Effector memory CD8-positive, alpha-beta T cell (primary cell): Measurements from ENCODE around the gene AKR1D1.
A peak's percentile ranks its signal among the peaks of the same experiment; 100 is the strongest.

Experiments
- ATAC-seq: fragments of 150-1000 bp; cut with Tn5 transposase; replicated peaks from 2 replicates; pipeline ENCODE4 v1.10.0; 2021; ENCODE audit warnings: mild to moderate bottlenecking, moderate library complexity
- DNase-seq, 3 experiments: peaks; one replicate each; pipeline ENCODE4 v3.0.0; 2021
- H3K27ac Mint-ChIP-seq, 2 donors: one replicate each; pipeline ENCODE4 v1.8.0; 2022; ENCODE audit warnings: mild to moderate bottlenecking in 2 of 2, mixed read lengths in 2 of 2, moderate library complexity in 2 of 2
- H3K27me3 Mint-ChIP-seq, 2 donors: one replicate each; pipeline ENCODE4 v1.8.0; 2022; ENCODE audit warnings: mixed read lengths in 2 of 2
- H3K36me3 Mint-ChIP-seq: one replicate; pipeline ENCODE4 v1.8.0; 2022; ENCODE audit warnings: mild to moderate bottlenecking, moderate library complexity, mixed read lengths; ENCODE audit not compliant: insufficient read depth
- H3K4me1 Mint-ChIP-seq, 2 donors: one replicate each; pipeline ENCODE4 v1.8.0; 2022; ENCODE audit warnings: low read depth in 2 of 2, mixed read lengths in 2 of 2
- H3K4me3 Mint-ChIP-seq, 2 donors: one replicate each; pipeline ENCODE4 v1.8.0; 2022; ENCODE audit warnings: mild to moderate bottlenecking in 2 of 2, mixed read lengths in 2 of 2, moderate library complexity in 2 of 2
- H3K9me3 Mint-ChIP-seq, 2 donors: one replicate each; pipeline ENCODE4 v1.8.0; 2022; ENCODE audit warnings: mixed read lengths in 2 of 2

AKR1D1 gene

GRCh38 chr7:138105221-138105620, 29.0 kb downstream of the AKR1D1 start:
- Mint-ChIP-seq H3K27ac (no peak overlapping the region), H3K4me1 (no peaks in the 10 kb centered on the region), H3K4me3 (no peak overlapping the region), H3K27me3 (peaks cover 17 to 20% of the 10 kb centered on the region in 2 donors), H3K9me3 (no peaks in the 10 kb centered on the region), H3K36me3 (peaks cover 3% of the 10 kb centered on the region)
- ATAC-seq (no peak), DNase-seq (no peak)

- DNase-seq (no peak), ATAC-seq (no peak)
- Mint-ChIP-seq H3K27ac (no peak overlapping the region), H3K36me3 (no peaks in the 10 kb centered on the region), H3K4me3 (no peak overlapping the region), H3K4me1 (no peaks in the 10 kb centered on the region), H3K27me3 (peaks cover 17 to 19% of the 10 kb centered on the region in 2 donors), H3K9me3 (no peaks in the 10 kb centered on the region)
These were observed 38.8 kb downstream of the AKR1D1 start for GRCh38 chr7:138115047-138115446.

- Mint-ChIP-seq H3K36me3 (no peaks in the 10 kb centered on the region), H3K27ac (no peak overlapping the region), H3K4me1 (no peaks in the 10 kb centered on the region), H3K4me3 (no peak overlapping the region), H3K27me3 (peaks cover 12 to 16% of the 10 kb centered on the region in 2 donors), H3K9me3 (no peaks in the 10 kb centered on the region)
- DNase-seq = no peak
- ATAC-seq = no peak
These were observed 39.9 kb downstream of the AKR1D1 start for GRCh38 chr7:138116141-138116540.

- no peak for DNase-seq
- H3K4me3 Mint-ChIP-seq = no peak overlapping the region
- ATAC-seq = no peak
- no peaks in the 10 kb centered on the region for H3K4me1 Mint-ChIP-seq
- no peaks in the 10 kb centered on the region for H3K36me3 Mint-ChIP-seq
- H3K27ac Mint-ChIP-seq = no peak overlapping the region
- H3K27me3 Mint-ChIP-seq = peaks cover 9 to 10% of the 10 kb centered on the region in 2 donors
- no peaks in the 10 kb centered on the region for H3K9me3 Mint-ChIP-seq
These were observed 40.6 kb downstream of the AKR1D1 start for GRCh38 chr7:138116892-138117291.

GRCh38 chr7:138120140-138120827, 44.0 kb downstream of the AKR1D1 start:
- ATAC-seq (no peak), DNase-seq (no peak)
- no peaks in the 10 kb centered on the region for H3K9me3 Mint-ChIP-seq
- no peaks in the 10 kb centered on the region for H3K4me1 Mint-ChIP-seq
- H3K4me3 Mint-ChIP-seq = no peak overlapping the region
- H3K27me3 Mint-ChIP-seq = peaks cover 10 to 13% of the 10 kb centered on the region in 2 donors
- no peaks in the 10 kb centered on the region for H3K36me3 Mint-ChIP-seq
- H3K27ac Mint-ChIP-seq = no peak overlapping the region

- Mint-ChIP-seq H3K9me3 (no peaks in the 10 kb centered on the region), H3K27me3 (peaks cover 0 to 4% of the 10 kb centered on the region in 2 donors), H3K4me1 (no peaks in the 10 kb centered on the region), H3K4me3 (no peak overlapping the region), H3K27ac (no peak overlapping the region), H3K36me3 (no peaks in the 10 kb centered on the region)
- ATAC-seq (no peak), DNase-seq (no peak)
These were observed 45.9 kb downstream of the AKR1D1 start for GRCh38 chr7:138122162-138122561.

- no peaks in the 10 kb centered on the region for H3K36me3 Mint-ChIP-seq
- no peak for DNase-seq
- no peaks in the 10 kb centered on the region for H3K4me1 Mint-ChIP-seq
- no peak overlapping the region for H3K4me3 Mint-ChIP-seq
- H3K27me3 Mint-ChIP-seq = peaks cover 0 to 4% of the 10 kb centered on the region in 2 donors
- no peak overlapping the region for H3K27ac Mint-ChIP-seq
- no peak for ATAC-seq
- no peaks in the 10 kb centered on the region for H3K9me3 Mint-ChIP-seq
These were observed 48.9 kb downstream of the AKR1D1 start for GRCh38 chr7:138125119-138125518.

GRCh38 chr7:138125598-138126111, 49.4 kb downstream of the AKR1D1 start:
- Mint-ChIP-seq H3K4me1 (no peaks in the 10 kb centered on the region), H3K4me3 (no peak overlapping the region), H3K27me3 (peaks cover 0 to 4% of the 10 kb centered on the region in 2 donors), H3K9me3 (no peaks in the 10 kb centered on the region), H3K36me3 (no peaks in the 10 kb centered on the region), H3K27ac (no peak overlapping the region)
- DNase-seq (no peak), ATAC-seq (peak; percentile 12)

- no peak for DNase-seq
- no peak overlapping the region for H3K4me3 Mint-ChIP-seq
- H3K27ac Mint-ChIP-seq = no peak overlapping the region
- peaks cover 0 to 4% of the 10 kb centered on the region in 2 donors for H3K27me3 Mint-ChIP-seq
- no peaks in the 10 kb centered on the region for H3K4me1 Mint-ChIP-seq
- no peak for ATAC-seq
- no peaks in the 10 kb centered on the region for H3K9me3 Mint-ChIP-seq
- no peaks in the 10 kb centered on the region for H3K36me3 Mint-ChIP-seq
These were observed 50.7 kb downstream of the AKR1D1 start for GRCh38 chr7:138126928-138127327.

- Mint-ChIP-seq H3K27ac (no peak overlapping the region), H3K27me3 (peaks cover 0 to 4% of the 10 kb centered on the region in 2 donors), H3K9me3 (no peaks in the 10 kb centered on the region), H3K4me3 (no peak overlapping the region), H3K4me1 (no peaks in the 10 kb centered on the region), H3K36me3 (no peaks in the 10 kb centered on the region)
- DNase-seq = no peak
- no peak for ATAC-seq
These were observed 51.7 kb downstream of the AKR1D1 start for GRCh38 chr7:138127996-138128395.

GRCh38 chr7:138129551-138130165, 53.4 kb downstream of the AKR1D1 start:
- Mint-ChIP-seq H3K36me3 (no peaks in the 10 kb centered on the region), H3K4me1 (no peaks in the 10 kb centered on the region), H3K4me3 (no peak overlapping the region), H3K27ac (no peak overlapping the region), H3K9me3 (no peaks in the 10 kb centered on the region), H3K27me3 (peaks cover 0 to 4% of the 10 kb centered on the region in 2 donors)
- ATAC-seq = no peak
- DNase-seq = no peak

GRCh38 chr7:138137423-138138171, 61.3 kb downstream of the AKR1D1 start:
- Mint-ChIP-seq H3K4me3 (no peak overlapping the region), H3K4me1 (no peaks in the 10 kb centered on the region), H3K27me3 (peaks cover 10 to 30% of the 10 kb centered on the region in 2 donors), H3K36me3 (no peaks in the 10 kb centered on the region), H3K27ac (no peak overlapping the region), H3K9me3 (no peaks in the 10 kb centered on the region)
- DNase-seq (no peak), ATAC-seq (no peak)

- no peak for DNase-seq
- H3K4me3 Mint-ChIP-seq = no peak overlapping the region
- H3K9me3 Mint-ChIP-seq = no peaks in the 10 kb centered on the region
- H3K36me3 Mint-ChIP-seq = no peaks in the 10 kb centered on the region
- H3K27me3 Mint-ChIP-seq = peaks cover 10 to 30% of the 10 kb centered on the region in 2 donors
- no peak overlapping the region for H3K27ac Mint-ChIP-seq
- no peaks in the 10 kb centered on the region for H3K4me1 Mint-ChIP-seq
- no peak for ATAC-seq
These were observed 62.0 kb downstream of the AKR1D1 start for GRCh38 chr7:138138244-138138643.
